Posterior vena cava (tissue), 2 donors: ENCODE results near the gene SLC2A13. TPM values are rescaled to one million over a fixed set of nuclear protein-coding genes. Genes with fewer than 3 reads are reported as not detected.

Source experiments
- DNase-seq: peaks from one replicate; pipeline ENCODE4 v3.0.0-alpha.2; 2020; ENCODE audit warnings: low spot score
- intact Hi-C, 2 donors: fragments of 100-400 bp; cut with DNase I; formaldehyde crosslinking; loops; one replicate each; pipeline versions ENCODE4 v1.14.1 to v1.14.2; 2022 to 2023
- total RNA-seq, 2 donors: library from RNA; stranded (reverse); fragmentation: NEBNext Ultra II Directional; extraction: Animal tissue kit (Norgen Biotek cat#: 25700); gene quantifications; one replicate each; pipeline ENCODE4 v1.2.1, GENCODE V29; 2021
- donor health status: DM: yes; HTN: yes; CAD: no.
- donor health status: DM: yes; HTN: yes; CAD: no.

SLC2A13 gene
- total RNA-seq, 2 donors from 2014 or later = 11.0 to 14.1 TPM

DNA sequence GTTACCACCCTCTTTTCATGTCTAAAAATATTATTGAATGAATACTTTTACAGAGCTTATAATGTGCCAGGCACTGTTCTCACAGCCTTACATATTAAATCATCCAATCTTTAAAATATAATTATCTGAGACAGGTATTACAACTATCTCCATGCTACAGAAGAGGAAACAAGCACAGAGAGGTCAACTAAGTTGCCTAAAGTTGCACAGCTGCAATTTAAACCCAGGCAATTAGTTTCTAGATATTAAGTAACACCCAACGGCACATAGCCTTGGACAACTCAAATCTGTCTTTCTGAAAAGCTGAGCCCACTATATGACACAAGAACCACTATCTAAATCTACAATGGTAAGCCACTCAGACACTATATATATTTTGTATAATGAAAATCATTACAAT lies 92.6 kb downstream of the SLC2A13 start:
- no peak for DNase-seq
- intact Hi-C loops = loop anchor here (5.0 kb wide), 1 partner anchor 94 kb away; the partner anchor contains the start of gene SLC2A13 (in 2 of the 2)

GRCh38 chr12:40012711-40013110 lies 93.2 kb downstream of the SLC2A13 start:
- DNase-seq = no peak
- intact Hi-C loops = loop anchor here (5.0 kb wide), 1 partner anchor 95 kb away; the partner anchor contains the start of gene SLC2A13 (in 2 of the 2)

DNA sequence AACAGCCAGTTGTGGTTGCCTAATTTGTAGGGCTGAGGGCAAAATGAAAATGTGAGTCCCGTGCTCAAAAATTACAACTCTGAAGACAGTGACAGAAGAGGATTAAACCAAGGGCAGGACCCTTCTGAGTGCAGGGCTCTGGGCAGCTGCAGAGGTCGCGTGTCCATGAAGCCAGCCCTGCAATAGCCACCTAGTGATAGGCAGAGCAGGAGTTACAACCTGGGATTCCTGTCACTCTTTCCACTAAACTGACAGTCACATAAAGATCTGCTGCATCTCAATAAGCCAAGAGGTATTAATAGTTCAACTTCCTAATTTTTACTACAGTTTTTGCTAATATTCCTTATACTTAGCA lies 94.1 kb downstream of the SLC2A13 start:
- no peak for DNase-seq
- intact Hi-C loops = loop anchor here (5.0 kb wide), 1 partner anchor 96 kb away; the partner anchor contains the start of gene SLC2A13 (in 2 of the 2)

- DNase-seq = no peak
- intact Hi-C loops = loop anchor here (5.0 kb wide), 1 partner anchor 96 kb away; the partner anchor contains the start of gene SLC2A13 (in 2 of the 2)
Observed at GRCh38 chr12:40010899-40011774, 94.7 kb downstream of the SLC2A13 start.

GRCh38 chr12:40002178-40003169 lies 103.4 kb downstream of the SLC2A13 start:
- no peak for DNase-seq
- intact Hi-C loops = loop anchor here in 1 of 2 donors (5.0 kb wide), 1 partner anchor 560 kb away; the partner anchor contains the start of gene KIF21A

GRCh38 chr12:40001406-40001805 lies 104.5 kb downstream of the SLC2A13 start:
- intact Hi-C loops = loop anchor here in 1 of 2 donors (5.0 kb wide), 1 partner anchor 559 kb away; the partner anchor contains the start of gene KIF21A
- DNase-seq = no peak

GRCh38 chr12:40000884-40001283 lies 105.0 kb downstream of the SLC2A13 start:
- intact Hi-C loops = loop anchor here in 1 of 2 donors (5.0 kb wide), 1 partner anchor 559 kb away; the partner anchor contains the start of gene KIF21A
- DNase-seq = no peak

- DNase-seq = no peak
- intact Hi-C loops = no loop called here
Observed at GRCh38 chr12:39993268-39993667, 112.6 kb downstream of the SLC2A13 start.

GRCh38 chr12:39990122-39991101 lies 115.5 kb downstream of the SLC2A13 start:
- DNase-seq = peak; percentile 78
- intact Hi-C loops = no loop called here

DNA sequence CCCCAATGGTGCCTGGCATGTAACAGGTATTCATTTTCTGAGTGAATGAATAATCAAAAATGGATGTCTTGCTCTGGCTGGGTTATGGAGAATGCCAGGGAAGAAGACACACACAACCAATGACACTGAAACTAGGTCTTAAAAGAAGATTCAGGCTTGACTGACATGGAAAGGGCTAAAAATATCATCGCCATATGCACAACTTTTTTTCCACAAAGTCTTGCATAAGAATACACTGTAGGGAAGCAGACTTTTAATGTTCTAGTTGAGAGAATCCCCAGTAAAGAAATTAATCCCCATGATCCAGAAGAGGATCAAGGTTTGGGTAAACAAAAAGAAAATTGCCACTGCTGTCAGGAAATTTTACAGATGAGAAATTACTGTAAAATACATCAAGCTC lies 116.4 kb downstream of the SLC2A13 start:
- intact Hi-C loops = no loop called here
- no peak for DNase-seq

DNA sequence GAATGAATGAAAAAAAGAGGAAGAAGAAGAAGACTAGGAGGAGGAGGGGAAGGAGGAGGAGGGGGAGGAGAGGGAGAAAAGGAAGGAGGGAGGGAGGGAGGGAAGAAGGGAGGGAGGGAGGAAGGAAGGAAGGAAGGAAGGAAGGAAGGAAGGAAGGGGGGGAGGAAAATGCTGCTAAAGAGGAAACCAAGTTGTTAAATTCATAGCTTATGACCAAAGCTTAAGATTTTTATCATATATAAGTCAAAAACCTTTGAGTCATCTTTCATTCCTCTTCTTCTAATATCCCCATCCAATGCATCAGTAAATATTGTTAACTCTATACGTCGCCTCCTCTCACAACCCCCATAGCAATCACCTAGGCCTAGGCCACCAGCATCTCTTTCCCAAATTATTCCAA lies 117.3 kb downstream of the SLC2A13 start:
- intact Hi-C loops = no loop called here
- DNase-seq = no peak

GRCh38 chr12:39986674-39987073 lies 119.2 kb downstream of the SLC2A13 start:
- intact Hi-C loops = no loop called here
- no peak for DNase-seq

GRCh38 chr12:39984670-39985069 lies 121.2 kb downstream of the SLC2A13 start:
- intact Hi-C loops = no loop called here
- DNase-seq = no peak

DNA sequence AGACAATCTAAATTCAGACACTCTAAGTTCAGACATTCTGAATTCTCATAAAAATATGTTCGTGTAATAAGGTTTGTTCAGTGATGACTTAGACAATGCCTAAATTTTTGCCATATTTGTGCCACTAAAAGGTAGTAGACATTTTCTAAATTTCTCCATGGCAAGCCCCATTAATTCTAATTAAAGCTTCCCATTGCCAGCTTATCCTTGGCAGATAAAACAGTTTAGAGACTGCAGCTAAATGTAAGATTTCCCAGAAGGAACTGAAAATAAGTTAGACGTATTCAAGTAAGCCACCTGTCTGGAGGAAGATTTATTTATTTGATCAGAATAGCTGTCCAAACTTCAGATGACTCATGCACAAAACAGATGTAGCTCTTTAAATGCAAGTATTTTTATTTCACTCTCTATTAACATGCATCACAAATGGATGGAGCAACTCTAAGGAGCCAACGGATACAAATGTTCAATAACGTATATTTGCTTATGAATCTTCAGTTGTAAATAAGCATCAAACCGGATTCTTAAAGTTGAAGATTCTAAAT lies 130.4 kb downstream of the SLC2A13 start:
- no peak for DNase-seq

GRCh38 chr12:39972119-39972518 lies 133.8 kb downstream of the SLC2A13 start:
- no peak for DNase-seq
- intact Hi-C loops = no loop called here

More for the DNA sequence above, 130.4 kb downstream of the SLC2A13 start:
- intact Hi-C loops = no loop called here

DNA sequence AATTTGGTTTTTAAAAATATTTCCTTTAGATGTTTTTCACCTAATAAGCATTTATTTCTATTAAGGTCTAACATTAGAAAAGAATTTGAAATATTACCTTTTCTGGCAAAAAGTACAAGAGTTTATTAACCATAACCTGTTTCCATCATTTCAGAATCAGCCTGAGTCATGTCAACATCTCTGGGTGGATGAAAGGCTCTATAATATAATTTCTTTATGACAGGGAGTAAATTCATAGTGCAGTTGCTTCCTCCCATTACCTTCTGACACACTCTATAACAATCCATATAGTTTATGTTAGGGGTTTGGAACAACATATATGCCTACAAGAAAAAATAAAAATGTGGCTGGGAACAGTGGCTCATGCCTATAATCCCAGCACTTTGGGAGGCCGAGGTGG lies 134.5 kb downstream of the SLC2A13 start:
- intact Hi-C loops = no loop called here

GRCh38 chr12:39966721-39967120 lies 139.2 kb downstream of the SLC2A13 start:
- DNase-seq = no peak
- intact Hi-C loops = no loop called here

More for the DNA sequence above, 134.5 kb downstream of the SLC2A13 start:
- no peak for DNase-seq

DNA sequence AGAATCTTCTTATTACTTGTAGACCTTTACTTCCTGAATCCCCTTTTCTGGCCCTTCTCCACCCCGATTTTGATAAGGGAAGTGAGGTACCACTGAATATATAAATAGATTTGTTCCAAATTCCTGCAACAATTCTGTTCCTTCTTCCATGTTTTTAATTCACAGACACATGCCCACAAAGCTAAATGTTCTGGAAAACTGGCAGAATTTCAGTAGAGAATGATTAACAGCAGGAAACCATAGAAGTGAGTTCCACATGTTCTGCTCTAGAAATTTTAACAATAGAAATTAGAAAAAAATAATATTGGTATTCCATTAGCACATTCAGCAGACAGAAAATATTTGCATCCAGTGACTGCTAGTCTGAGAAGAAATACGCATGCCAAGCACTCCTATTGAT lies 139.6 kb downstream of the SLC2A13 start:
- intact Hi-C loops = no loop called here
- no peak for DNase-seq
